ENCODE measurements around the gene PRDM8.

DNA sequence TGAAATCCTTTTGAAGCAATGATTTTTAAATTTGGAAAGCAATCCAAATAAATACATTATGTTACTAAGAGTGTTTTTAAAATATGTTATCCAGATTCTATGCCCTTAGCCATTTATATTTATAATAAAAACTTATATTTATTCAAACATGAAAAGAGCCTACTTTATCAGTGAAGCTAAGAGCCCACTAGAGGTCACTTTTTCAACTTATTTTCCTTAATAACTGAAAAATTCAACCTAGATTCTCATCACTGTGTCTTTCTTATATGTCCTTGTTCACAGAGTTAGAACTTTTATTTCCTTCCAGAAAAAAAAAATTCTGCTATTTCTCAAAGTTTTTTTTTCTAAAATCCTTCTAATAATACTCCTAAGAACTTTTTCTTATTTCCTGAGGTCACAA, 23.9 kb downstream of the PRDM8 start:
- TF ChIP-seq POLR2AphosphoS5 (IDR thresholded peaks at IDR 0.05; ENCODE audit: borderline replicate concordance, low read depth, low read length) (no peak), EZH2 (IDR thresholded peaks at IDR 0.05) (no peak)
